GM23338 (cell line): ENCODE data around the gene SPTBN2. TPM values are rescaled to one million over a fixed set of nuclear protein-coding genes. Genes with fewer than 3 reads are reported as not detected.

Experiments used
- ATAC-seq: fragments of 200-7000 bp; cut with Tn5 transposase; 3 replicates; pipeline ENCODE4 v1.9.1; 2020
- DNase-seq: peaks from one replicate; pipeline ENCODE4 v3.0.0-alpha.2; 2015; ENCODE audit warnings: low spot score
- H2AFZ ChIP-seq: fragments of 200-600 bp; sonication (generic); 2 replicates; pipeline ENCODE4 v1.8.0; 2016; ENCODE audit warnings: antibody characterized with exemption, mild to moderate bottlenecking, moderate library complexity
- H3F3A ChIP-seq: fragments of 200-600 bp; sonication (generic); replicated peaks from 2 replicates; pipeline ENCODE4 v1.8.0; 2017; ENCODE audit warnings: antibody characterized with exemption, mixed run types, low read depth
- H3K27ac ChIP-seq: fragments of 200-600 bp; sonication (generic); 2 replicates; pipeline ENCODE4 v1.6.1; 2016; ENCODE audit warnings: low read depth
- H3K27me3 ChIP-seq: fragments of 200-600 bp; sonication (generic); 2 replicates; pipeline ENCODE4 v1.8.0; 2016; ENCODE audit warnings: mild to moderate bottlenecking, mixed run types, moderate library complexity; ENCODE audit not compliant: insufficient read depth
- H3K36me3 ChIP-seq: fragments of 200-600 bp; sonication (generic); 2 replicates; pipeline ENCODE4 v1.8.0; 2016; ENCODE audit warnings: mild to moderate bottlenecking; ENCODE audit not compliant: insufficient read depth
- H3K4me1 ChIP-seq: fragments of 200-600 bp; sonication (generic); 2 replicates; pipeline ENCODE4 v1.8.0; 2016; ENCODE audit warnings: mild to moderate bottlenecking, moderate library complexity; ENCODE audit not compliant: insufficient read depth
- H3K4me2 ChIP-seq: fragments of 200-600 bp; sonication (generic); 2 replicates; pipeline ENCODE4 v1.7.1; 2017; ENCODE audit warnings: mixed run types
- H3K4me3 ChIP-seq: fragments of 200-600 bp; sonication (generic); 2 replicates; pipeline ENCODE4 v1.6.1; 2016; ENCODE audit warnings: mixed run types
- H3K79me2 ChIP-seq: fragments of 200-600 bp; sonication (generic); replicated peaks from 2 replicates; pipeline ENCODE4 v1.8.0; 2017; ENCODE audit warnings: mild to moderate bottlenecking; ENCODE audit not compliant: insufficient read depth
- H3K9me2 ChIP-seq: fragments of 200-600 bp; sonication (generic); 2 replicates; pipeline ENCODE4 v1.8.0; 2017; ENCODE audit not compliant: insufficient read depth
- H4K20me1 ChIP-seq: fragments of 200-600 bp; sonication (generic); replicated peaks from 2 replicates; pipeline ENCODE4 v1.8.0; 2017; ENCODE audit warnings: mild to moderate bottlenecking; ENCODE audit not compliant: insufficient read depth
- H3K27ac Mint-ChIP-seq: 2 replicates; pipeline ENCODE4 v1.8.0; 2020; ENCODE audit warnings: inconsistent platforms, mild to moderate bottlenecking, moderate library complexity, mixed read lengths
- H3K27me3 Mint-ChIP-seq: 3 replicates; pipeline ENCODE4 v1.8.0; 2022; ENCODE audit warnings: low read depth, mild to moderate bottlenecking, moderate library complexity, mixed read lengths, inconsistent platforms; ENCODE audit not compliant: insufficient read depth, poor library complexity
- H3K36me3 Mint-ChIP-seq: 3 replicates; pipeline ENCODE4 v1.8.0; 2021; ENCODE audit warnings: low read depth, mild to moderate bottlenecking, inconsistent platforms, moderate library complexity, mixed read lengths
- H3K4me1 Mint-ChIP-seq: 3 replicates; pipeline ENCODE4 v1.8.0; 2020; ENCODE audit warnings: mild to moderate bottlenecking, inconsistent platforms, mixed read lengths
- H3K4me3 Mint-ChIP-seq: 3 replicates; pipeline ENCODE4 v1.8.0; 2021; ENCODE audit warnings: moderate library complexity, mild to moderate bottlenecking, inconsistent platforms, mixed read lengths
- H3K9me3 Mint-ChIP-seq: 3 replicates; pipeline ENCODE4 v1.8.0; 2020; ENCODE audit warnings: moderate library complexity, mild to moderate bottlenecking, inconsistent platforms, mixed read lengths
- CREB1 ChIP-seq: fragments of 250-450 bp; sonication (Bioruptor Pico); IDR thresholded peaks from 2 replicates; pipeline ENCODE4 v1.5.0; 2020; ENCODE audit warnings: low read depth, mild to moderate bottlenecking, moderate library complexity
- CTCF ChIP-seq, 2 experiments: fragments of 200-600 bp in 1 of 2; sonication (generic) in 1 of 2; conservative IDR thresholded peaks; 2 replicates each; pipeline versions ENCODE4 v1.5.1 to v1.6.1; 2016 to 2017; ENCODE audit warnings: antibody characterized with exemption in 2 of 2, low read depth in 2 of 2, mild to moderate bottlenecking in 2 of 2, moderate library complexity in 1 of 2
- ETS1 ChIP-seq: IDR thresholded peaks from 2 replicates; pipeline ENCODE4 v1.6.1; 2016; ENCODE audit warnings: antibody characterized with exemption
- EZH2 ChIP-seq: fragments of 200-600 bp; sonication (generic); IDR thresholded peaks from one replicate; pipeline ENCODE4 v1.8.0; 2017; ENCODE audit warnings: antibody characterized with exemption, mild to moderate bottlenecking, low read depth; ENCODE audit not compliant: unreplicated experiment
- EZH2phosphoT487 ChIP-seq: fragments of 200-600 bp; sonication (generic); IDR thresholded peaks from one replicate; pipeline ENCODE4 v1.8.1; 2018; ENCODE audit warnings: antibody characterized with exemption; ENCODE audit not compliant: unreplicated experiment
- JUNB ChIP-seq: IDR thresholded peaks from one replicate; pipeline ENCODE4 v1.6.1; 2016; ENCODE audit warnings: antibody characterized with exemption; ENCODE audit not compliant: unreplicated experiment
- NANOG ChIP-seq: IDR thresholded peaks from 2 replicates; pipeline ENCODE4 v1.6.1; 2016; ENCODE audit warnings: antibody characterized with exemption, borderline replicate concordance
- POLR2AphosphoS5 ChIP-seq: IDR thresholded peaks from 2 replicates; pipeline ENCODE4 v1.6.1; 2016; ENCODE audit warnings: antibody characterized with exemption, low read depth
- REST ChIP-seq: IDR thresholded peaks from one replicate; pipeline ENCODE4 v1.6.1; 2018; ENCODE audit warnings: antibody characterized with exemption; ENCODE audit not compliant: unreplicated experiment
- STAT1 ChIP-seq: IDR thresholded peaks from one replicate; pipeline ENCODE4 v1.6.1; 2016; ENCODE audit warnings: antibody characterized with exemption; ENCODE audit not compliant: unreplicated experiment
- ZNF114 ChIP-seq: fragments of 250-450 bp; sonication (Bioruptor Pico); IDR thresholded peaks from 2 replicates; pipeline ENCODE4 v1.5.0; 2020; ENCODE audit warnings: mild to moderate bottlenecking, moderate library complexity
- ZNF331 ChIP-seq: fragments of 250-450 bp; sonication (Bioruptor Pico); IDR thresholded peaks from 2 replicates; pipeline ENCODE4 v1.5.0; 2020; ENCODE audit warnings: low read depth, mild to moderate bottlenecking, moderate library complexity
- ZNF462 ChIP-seq: fragments of 250-450 bp; sonication (Bioruptor Pico); IDR thresholded peaks from 2 replicates; pipeline ENCODE4 v1.5.0; 2020; ENCODE audit warnings: mild to moderate bottlenecking, moderate library complexity
- polyA plus RNA-seq: library from polyadenylated mRNA; unstranded; fragments of >200 nt; fragmentation: Nextera tagmentation; extraction: Ambion mirVana; gene quantifications from 2 replicates; pipeline ENCODE4 v1.2.1, GENCODE V29; 2016
- total RNA-seq: library from RNA; depleted of rRNA; stranded (reverse); fragments of >200 nt; shearing (Covaris generic); gene quantifications from 2 replicates; pipeline ENCODE4 v1.2.3, GENCODE V29; 2014

The SPTBN2 gene
- total and polyA plus RNA-seq, 2 experiments from 2014 or later = 7.7 to 49.1 TPM

- H4K20me1 ChIP-seq = peaks cover 15% of the 10 kb centered on the region
- no peaks in the 10 kb centered on the region for H3K9me2 ChIP-seq
- H3K36me3 ChIP-seq = no peaks in the 10 kb centered on the region
- H3F3A ChIP-seq = peaks cover 9% of the 10 kb centered on the region; the same call in 1 of the 2 replicates
- H3K4me3 Mint-ChIP-seq = peak overlapping the region; percentile 95
- H3K4me3 ChIP-seq = peak overlapping the region; percentile 65
- no peaks in the 10 kb centered on the region; the same call in 2 of the 3 replicates for H3K9me3 Mint-ChIP-seq
- no peak for DNase-seq
- H3K4me1 Mint-ChIP-seq = peaks cover 24% of the 10 kb centered on the region
- peaks cover 24% of the 10 kb centered on the region for H3K4me1 ChIP-seq
- H3K27ac Mint-ChIP-seq = peak overlapping the region; percentile 99
- peaks cover 13% of the 10 kb centered on the region for H3K27me3 Mint-ChIP-seq
- H3K27me3 ChIP-seq = no peaks in the 10 kb centered on the region
- ATAC-seq = no peak
- TF ChIP-seq CTCF (conservative IDR thresholded peaks at IDR 0.05; ENCODE audit: low read depth in 2 of 2) (no peak), EZH2phosphoT487 (no peak), REST (no peak), ZNF462 (CRISPR knock-in tag) (no peak), ZNF114 (CRISPR knock-in tag) (no peak), STAT1 (no peak), CREB1 (CRISPR knock-in tag) (no peak), NANOG (no peak), ETS1 (no peak), JUNB (no peak), ZNF331 (CRISPR knock-in tag) (no peak), EZH2 (no peak), POLR2AphosphoS5 (no peak)
- peaks cover 22% of the 10 kb centered on the region for H3K36me3 Mint-ChIP-seq
- H3K4me2 ChIP-seq = peak overlapping the region; percentile 81
- H2AFZ ChIP-seq = no peak overlapping the region; the same call in 1 of the 2 replicates
- H3K27ac ChIP-seq = peak overlapping the region; percentile 98
- peaks cover 51% of the 10 kb centered on the region for H3K79me2 ChIP-seq
Measured at GRCh38 chr11:66676931-66677598, 52.0 kb downstream of the SPTBN2 start.
